Activated T-helper 1 cell treated with anti-CD3 and anti-CD28 coated beads, Interleukin-2, amount 50 U/mL, for 16 hours (primary cell): ENCODE results near the gene MYOZ2.

Source experiments
- DNase-seq, 2 donors: peaks; one replicate each; pipeline ENCODE4 v3.0.0-alpha.2; 2020; ENCODE audit warnings: low read depth in 1 of 2, low spot score in 1 of 2

Gene MYOZ2

DNA sequence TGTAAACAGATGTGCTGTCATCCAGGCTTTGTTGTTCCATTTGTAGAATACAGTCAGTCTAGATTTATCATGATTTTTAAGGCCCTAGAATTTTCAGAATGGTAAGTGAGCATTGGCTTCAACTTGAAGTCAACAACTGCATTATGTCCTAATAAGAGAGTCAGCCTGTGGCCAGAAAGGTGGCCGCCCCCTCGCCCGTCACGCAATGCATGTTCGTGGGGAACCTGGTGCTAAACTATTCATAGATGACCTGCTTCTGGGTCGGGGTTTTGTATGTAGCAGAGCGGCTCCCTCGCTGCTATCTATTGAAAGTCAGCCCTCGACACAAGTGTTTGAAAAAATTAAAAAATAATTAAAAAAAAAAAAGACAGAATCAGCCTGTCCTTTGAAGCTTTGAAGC lies 101.6 kb downstream of the MYOZ2 start:
- no peak for DNase-seq
